SK-N-SH (cell line): ENCODE data around the gene NEURL2. TPM values are rescaled to one million over a fixed set of nuclear protein-coding genes. Genes with fewer than 3 reads are reported as not detected.

ENCODE experiments used
- CTCF ChIA-PET: fragments of 300-600, 350-600 bp; formaldehyde crosslinking; extraction: SDS; loops from one replicate; lab custom pipeline; 2021; lab: Yijun Ruan, JAX
- POLR2A ChIA-PET: fragments of 350-600 bp; sonication (Branson Sonifier 250); formaldehyde crosslinking; extraction: SDS; loops from one replicate; lab custom pipeline; 2020; ENCODE audit warnings: antibody characterized with exemption, inconsistent platforms; lab: Yijun Ruan, JAX
- DNase-seq: peaks from one replicate; pipeline ENCODE4 v3.0.0; 2012
- H2AFZ ChIP-seq: fragments of 200-600 bp; sonication (generic); 2 replicates; pipeline ENCODE4 v1.8.1; 2016; ENCODE audit warnings: antibody characterized with exemption, mild to moderate bottlenecking, low read depth
- H3F3A ChIP-seq: fragments of 200-600 bp; sonication (generic); replicated peaks from 2 replicates; pipeline ENCODE3; 2016; ENCODE audit warnings: antibody characterized with exemption, mild to moderate bottlenecking; ENCODE audit not compliant: insufficient read depth
- H3K27ac ChIP-seq, 2 experiments: fragments of 200-500 bp in 1 of 2; fragments of 200-600 bp in 1 of 2; sonication (Bioruptor generic) in 1 of 2; sonication (generic), shearing (Covaris generic) in 1 of 2; 2 replicates each; pipeline versions ENCODE4 v1.5.1 to v1.6.1; 2014 to 2016; ENCODE audit warnings: low read depth in 2 of 2, inconsistent platforms in 1 of 2, low read length in 1 of 2, mild to moderate bottlenecking in 1 of 2, mixed read lengths in 1 of 2
- H3K27me3 ChIP-seq: fragments of 200-600 bp; sonication (generic), shearing (Covaris generic); 2 replicates; pipeline ENCODE4 v1.6.1; 2016; ENCODE audit warnings: mixed run types; ENCODE audit not compliant: insufficient read depth
- H3K36me3 ChIP-seq, 2 experiments: fragments of 200-500 bp in 1 of 2; fragments of 200-600 bp in 1 of 2; sonication (Bioruptor generic) in 1 of 2; sonication (generic) in 1 of 2; replicated peaks in 1 of 2; 2 replicates each; pipeline versions ENCODE3 to v1.5.1; 2014 to 2016; ENCODE audit warnings: low read length in 1 of 2, mild to moderate bottlenecking in 1 of 2; ENCODE audit not compliant: insufficient read depth in 2 of 2, control insufficient read depth in 1 of 2
- H3K4me1 ChIP-seq, 2 experiments: fragments of 200-500 bp in 1 of 2; fragments of 200-600 bp in 1 of 2; sonication (Bioruptor generic) in 1 of 2; sonication (generic), shearing (Covaris generic) in 1 of 2; 2 replicates each; pipeline versions ENCODE4 v1.5.1 to v1.6.1; 2014 to 2016; ENCODE audit warnings: low read depth in 1 of 2, low read length in 1 of 2, mixed run types in 1 of 2; ENCODE audit not compliant: insufficient read depth in 2 of 2, control insufficient read depth in 1 of 2
- H3K4me2 ChIP-seq: fragments of 200-600 bp; sonication (generic), shearing (Covaris generic); 2 replicates; pipeline ENCODE4 v1.6.1; 2017; ENCODE audit warnings: mixed run types
- H3K4me3 ChIP-seq, 2 experiments: fragments of 200-500 bp in 1 of 2; fragments of 200-600 bp in 1 of 2; sonication (Bioruptor generic) in 1 of 2; sonication (generic), shearing (Covaris generic) in 1 of 2; 2 replicates each; pipeline versions ENCODE4 v1.5.1 to v1.8.1; 2014 to 2016; ENCODE audit warnings: low read depth in 2 of 2, inconsistent platforms in 1 of 2, low read length in 1 of 2, mild to moderate bottlenecking in 1 of 2, mixed read lengths in 1 of 2, moderate library complexity in 1 of 2
- H3K79me2 ChIP-seq: fragments of 200-600 bp; sonication (generic); 2 replicates; pipeline ENCODE4 v1.8.1; 2017; ENCODE audit warnings: mild to moderate bottlenecking; ENCODE audit not compliant: insufficient read depth
- H3K9ac ChIP-seq: fragments of 200-600 bp; sonication (generic); 2 replicates; pipeline ENCODE4 v1.6.1; 2017; ENCODE audit warnings: mixed run types
- H3K9me2 ChIP-seq: fragments of 200-600 bp; sonication (generic); 2 replicates; pipeline ENCODE4 v1.6.1; 2017; ENCODE audit warnings: mixed run types
- H3K9me3 ChIP-seq: fragments of 200-600 bp; sonication (generic); 2 replicates; pipeline ENCODE4 v1.6.1; 2017; ENCODE audit warnings: mixed run types, mild to moderate bottlenecking, moderate library complexity
- H4K20me1 ChIP-seq: fragments of 200-600 bp; sonication (generic); 2 replicates; pipeline ENCODE4 v1.6.1; 2017; ENCODE audit warnings: mild to moderate bottlenecking, mixed run types; ENCODE audit not compliant: insufficient read depth
- CTCF ChIP-seq: fragments of 200-600 bp; sonication (generic); IDR thresholded peaks from 2 replicates; pipeline ENCODE4 v1.6.1; 2017; ENCODE audit warnings: antibody characterized with exemption, mild to moderate bottlenecking, moderate library complexity
- ELF1 ChIP-seq: IDR thresholded peaks from 2 replicates; pipeline ENCODE4 v1.4.0; 2012
- EZH2phosphoT487 ChIP-seq: fragments of 200-600 bp; sonication (generic); IDR thresholded peaks from 2 replicates; pipeline ENCODE4 v1.6.1; 2017; ENCODE audit warnings: low read depth, mixed run types, mild to moderate bottlenecking, antibody characterized with exemption, moderate library complexity, borderline replicate concordance
- FOXM1 ChIP-seq: IDR thresholded peaks from 2 replicates; pipeline ENCODE4 v1.4.0; 2012; ENCODE audit warnings: low read depth, mild to moderate bottlenecking
- GATA2 ChIP-seq: sonication (generic); formaldehyde crosslinking; IDR thresholded peaks from 2 replicates; pipeline ENCODE4 v1.5.0; 2020; ENCODE audit warnings: mild to moderate bottlenecking, missing genetic modification reagents
- MAX ChIP-seq: IDR thresholded peaks from 2 replicates; pipeline ENCODE4 v1.4.0; 2012; ENCODE audit warnings: low read depth
- MXI1 ChIP-seq: IDR thresholded peaks from 2 replicates; pipeline ENCODE4 v1.6.1; 2012; ENCODE audit warnings: mild to moderate bottlenecking, low read depth, low read length, improper control_type of control experiment
- NFIC ChIP-seq: IDR thresholded peaks from 2 replicates; pipeline ENCODE4 v1.4.0; 2012; ENCODE audit warnings: borderline replicate concordance
- PBX3 ChIP-seq: IDR thresholded peaks from 2 replicates; pipeline ENCODE4; 2012
- POLR2AphosphoS5 ChIP-seq: IDR thresholded peaks from 2 replicates; pipeline ENCODE4 v1.6.1; 2012; ENCODE audit warnings: low read depth, low read length
- RCOR1 ChIP-seq: fragments of 150-350 bp; IDR thresholded peaks from 2 replicates; pipeline ENCODE4 v1.6.1; 2017; ENCODE audit warnings: antibody characterized with exemption, low read length
- RFX5 ChIP-seq: IDR thresholded peaks from 2 replicates; pipeline ENCODE4 v1.6.1; 2012; ENCODE audit warnings: mild to moderate bottlenecking, improper control_type of control experiment, low read length
- SMC3 ChIP-seq: IDR thresholded peaks from 2 replicates; pipeline ENCODE4 v1.6.1; 2012; ENCODE audit warnings: low read depth, low read length, improper control_type of control experiment
- TEAD4 ChIP-seq: IDR thresholded peaks from 2 replicates; pipeline ENCODE4 v1.4.0; 2012; ENCODE audit warnings: mild to moderate bottlenecking, borderline replicate concordance; ENCODE audit not compliant: insufficient read depth
- USF1 ChIP-seq: IDR thresholded peaks from 2 replicates; pipeline ENCODE4 v1.4.0; 2012; ENCODE audit warnings: low read depth, borderline replicate concordance
- YY1 ChIP-seq: IDR thresholded peaks from 2 replicates; pipeline ENCODE4 v1.4.0; 2012; ENCODE audit warnings: low read depth, mild to moderate bottlenecking
- WGBS: methylation state at CpG from one replicate; pipeline ENCODE4 v1.1.6; 2017; ENCODE audit warnings: low lambda C conversion rate; 5-methylcytosine and 5-hydroxymethylcytosine counted together
- polyA plus RNA-seq, 3 experiments: library from polyadenylated mRNA; depleted of rRNA; stranded (reverse); fragments of >200 nt; gene quantifications; 2 replicates each; pipeline ENCODE4 v1.2.3, GENCODE V29; 2012

Gene NEURL2
- polyA plus RNA-seq, 1 of the 3 experiments (the other 2 are of a cell fraction) = 3.5 TPM

GRCh38 chr20:45892049-45892825 lies 1.2 kb upstream of the NEURL2 start:
- Histone ChIP-seq H2AFZ (peak overlapping the region; percentile 72; the same call in 1 of the 2 replicates), H3K79me2 (peaks cover 14% of the 10 kb centered on the region), H3F3A (peaks cover 9% of the 10 kb centered on the region), H3K4me1 (peaks cover 0 to 9% of the 10 kb centered on the region in 2 experiments; a peak in 2 of 4 replicates), H3K36me3 (peaks cover 12 to 29% of the 10 kb centered on the region in 2 experiments), H3K9me2 (no peaks in the 10 kb centered on the region), H3K9me3 (no peaks in the 10 kb centered on the region), H3K27ac (peak overlapping the region in 1 of 2 experiments; percentile 58; a peak in 1 of 4 replicates), H3K27me3 (no peaks in the 10 kb centered on the region), H3K4me2 (peak overlapping the region; percentile 94), H3K9ac (peak overlapping the region; percentile 82), H3K4me3 (peak overlapping the region; percentile 78 to 90), H4K20me1 (no peaks in the 10 kb centered on the region)
- ChIA-PET POLR2A (interaction anchor here (1.2 to 2.8 kb wide), 3 partner anchors 17 to 79 kb away, joined by 3 to 14 read pairs (median 3); partner anchors contain the start of gene PLTP), CTCF (interaction anchor here (0.8 to 4.5 kb wide), 8 partner anchors 8 to 77 kb away, joined by 3 to 41 read pairs (median 8); partner anchors contain the start of gene ZSWIM1)
- TF ChIP-seq CTCF = peak; percentile 34; the same call in 1 of the 2 replicates
- no peak for TF ChIP-seq RCOR1
- 77% methylated on average over 9 of the region's 9 CpGs for WGBS
- DNase-seq = peak; percentile 39

- CTCF ChIA-PET = interaction anchor here (0.7 to 4.5 kb wide), 33 partner anchors 7 to 97 kb away, joined by 3 to 41 read pairs (median 6); partner anchors contain the start of genes ACOT8, PCIF1, PLTP and ZSWIM1
- Histone ChIP-seq H3K9me2 (no peaks in the 10 kb centered on the region), H3K4me2 (peak overlapping the region; percentile 94), H3K27me3 (no peaks in the 10 kb centered on the region), H3K27ac (peak overlapping the region; percentile 58 to 89), H3F3A (peaks cover 5% of the 10 kb centered on the region), H2AFZ (peak overlapping the region; percentile 72), H3K36me3 (peaks cover 5 to 23% of the 10 kb centered on the region in 2 experiments), H3K9ac (peak overlapping the region; percentile 82), H3K9me3 (no peaks in the 10 kb centered on the region), H4K20me1 (no peaks in the 10 kb centered on the region), H3K79me2 (peaks cover 19% of the 10 kb centered on the region; the same call in 1 of the 2 replicates), H3K4me1 (peaks cover 0 to 9% of the 10 kb centered on the region in 2 experiments; a peak in 2 of 4 replicates), H3K4me3 (peak overlapping the region; percentile 78 to 90)
- 40% methylated on average over 9 of the region's 79 CpGs for WGBS
- POLR2A ChIA-PET = interaction anchor here (0.7 to 2.8 kb wide), 11 partner anchors 9 to 81 kb away, joined by 3 to 26 read pairs (median 5); partner anchors contain the start of genes ACOT8, PCIF1, PLTP and SNX21
- DNase-seq = peak; percentile 91
- TF ChIP-seq YY1 (no peak), GATA2 (CRISPR knock-in tag) (no peak), CTCF (peak; percentile 68), NFIC (peak; percentile 37), ELF1 (no peak), RFX5 (no peak), PBX3 (no peak), USF1 (no peak), EZH2phosphoT487 (no peak), TEAD4 (no peak), MXI1 (peak; percentile 94), RCOR1 (peak; percentile 44; the same call in 1 of the 2 replicates), FOXM1 (no peak), SMC3 (peak; percentile 42), POLR2AphosphoS5 (no peak), MAX (peak; percentile 77)
Observed at GRCh38 chr20:45890077-45890984, 677 bp downstream of the NEURL2 start.
